HepG2 (cell line): ENCODE data around the gene CPT1A. TPM values are rescaled to one million over a fixed set of nuclear protein-coding genes. Genes with fewer than 3 reads are reported as not detected.
A peak's percentile ranks its signal among the peaks of the same experiment; 100 is the strongest.

ENCODE experiments used
- BCL6 ChIP-seq: IDR thresholded peaks from 2 replicates; pipeline ENCODE4 v1.6.1; 2016; ENCODE audit warnings: missing genetic modification reagents, missing compliant biosample characterization
- CEBPG ChIP-seq: IDR thresholded peaks from 2 replicates; pipeline ENCODE4 v1.6.1; 2016
- HIVEP1 ChIP-seq: sonication (generic); formaldehyde crosslinking; IDR thresholded peaks from 2 replicates; pipeline ENCODE4 v1.4.0; 2020; ENCODE audit warnings: mild to moderate bottlenecking, missing genetic modification reagents
- MLLT10 ChIP-seq: sonication (generic); formaldehyde crosslinking; IDR thresholded peaks from 2 replicates; pipeline ENCODE4 v1.4.0; 2020; ENCODE audit warnings: missing genetic modification reagents
- NFKBIZ ChIP-seq: IDR thresholded peaks from 2 replicates; pipeline ENCODE4 v1.6.1; 2018; ENCODE audit warnings: missing genetic modification reagents, missing compliant biosample characterization
- SOX13 ChIP-seq, 3 experiments: fragments of 450-650 bp in 1 of 3; sonication (generic) in 1 of 3; formaldehyde crosslinking in 1 of 3; IDR thresholded peaks in 2 of 3; conservative IDR thresholded peaks in 1 of 3; 2 replicates each; pipeline versions ENCODE4 v1.5.0 to v1.6.1; 2016 to 2020; ENCODE audit warnings: antibody characterized with exemption in 1 of 3, mild to moderate bottlenecking in 1 of 3, missing compliant biosample characterization in 1 of 3, missing genetic modification reagents in 1 of 3, moderate library complexity in 1 of 3
- SP1 ChIP-seq, 2 experiments: fragments of 450-650 bp in 1 of 2; sonication (generic) in 1 of 2; formaldehyde crosslinking in 1 of 2; IDR thresholded peaks; 2 replicates each; pipeline versions ENCODE4 v1.4.0 to v1.6.1; 2016 to 2020; ENCODE audit warnings: missing genetic modification reagents in 1 of 2
- SRSF1 ChIP-seq: fragments of 200-400 bp; formaldehyde crosslinking; optimal IDR thresholded peaks from 2 replicates; pipeline ENCODE3; 2017; ENCODE audit warnings: mild to moderate bottlenecking, low read depth, low read length, moderate library complexity
- ZNF18 ChIP-seq: sonication (generic); formaldehyde crosslinking; IDR thresholded peaks from 2 replicates; pipeline ENCODE4 v1.8.0; 2022; ENCODE audit warnings: mild to moderate bottlenecking, missing genetic modification reagents; ENCODE audit not compliant: insufficient replicate concordance
- ZNF205 ChIP-seq: IDR thresholded peaks from 2 replicates; pipeline ENCODE4 v1.6.1; 2018; ENCODE audit warnings: missing biosample characterization, missing genetic modification reagents
- ZNF274 ChIP-seq: sonication (generic); formaldehyde crosslinking; IDR thresholded peaks from 2 replicates; pipeline ENCODE4 v1.5.1; 2020; ENCODE audit warnings: mild to moderate bottlenecking, missing genetic modification reagents
- ZNF30 ChIP-seq: sonication (generic); formaldehyde crosslinking; IDR thresholded peaks from 2 replicates; pipeline ENCODE4 v1.5.0; 2020; ENCODE audit warnings: mild to moderate bottlenecking, missing genetic modification reagents
- ZNF430 ChIP-seq: sonication (generic); formaldehyde crosslinking; IDR thresholded peaks from 2 replicates; pipeline ENCODE4 v1.9.0; 2021; ENCODE audit warnings: mild to moderate bottlenecking, missing genetic modification reagents
- ZNF776 ChIP-seq: sonication (generic); formaldehyde crosslinking; IDR thresholded peaks from 2 replicates; pipeline ENCODE4 v1.4.0; 2020; ENCODE audit warnings: mild to moderate bottlenecking, missing genetic modification reagents
- polyA plus RNA-seq, 8 experiments: library from polyadenylated mRNA; depleted of rRNA in 3 of 8; stranded (reverse) in 7 of 8; unstranded in 1 of 8; fragments of >200 nt; fragmentation: Illumina TruSeq in 4 of 8; extraction: Trizol in 4 of 8; gene quantifications; 2 replicates each; pipeline versions ENCODE4 v1.2.1 to v1.2.3, GENCODE V29; 2011 to 2016; ENCODE audit warnings: low read depth in 4 of 8, missing spikeins in 1 of 8, mixed read lengths in 1 of 8; ENCODE audit not compliant: insufficient read depth in 1 of 8
- total RNA-seq, 5 experiments: library from RNA; depleted of rRNA; stranded (reverse); fragments of >200 nt; fragmentation: Illumina TruSeq; extraction: Trizol; gene quantifications; 2 replicates each; pipeline ENCODE4 v1.2.3, GENCODE V29; 2016; ENCODE audit warnings: low read depth in 1 of 5
- TF ChIP-seq, protein P1 (sequence below): fragments of 450-650 bp; IDR thresholded peaks from 2 replicates; pipeline ENCODE4 v1.6.1; 2016
- TF ChIP-seq, protein P2 (sequence below): sonication (generic); formaldehyde crosslinking; IDR thresholded peaks from 2 replicates; pipeline ENCODE4 v1.4.0; 2020; ENCODE audit warnings: missing genetic modification reagents; ENCODE audit errors: not compliant biosample characterization
- TF ChIP-seq, protein P3 (sequence below): sonication (generic); formaldehyde crosslinking; IDR thresholded peaks from 2 replicates; pipeline ENCODE4 v1.4.0; 2020; ENCODE audit warnings: missing genetic modification reagents, borderline replicate concordance
- TF ChIP-seq, protein P4 (sequence below): sonication (generic); formaldehyde crosslinking; IDR thresholded peaks from 2 replicates; pipeline ENCODE4 v1.8.0; 2022; ENCODE audit warnings: missing genetic modification reagents, mild to moderate bottlenecking, moderate library complexity, borderline replicate concordance

The CPT1A gene
- total and polyA plus RNA-seq, 2 of the 13 experiments (the other 11 are each of a cell fraction or from before 2014, with no cell fraction given), result 7.0 to 7.1 TPM

GRCh38 chr11:68840661-68841653, 759 bp downstream of the CPT1A start (continued):
- no peak for TF ChIP-seq SP1 (IDR thresholded peaks at IDR 0.05)
- TF ChIP-seq SP1 (CRISPR knock-in tag; IDR thresholded peaks at IDR 0.05), result no peak
- TF ChIP-seq BCL6 (CRISPR knock-in tag), result peak; percentile 91
- 0 out of 2 replicates have a peak, but pooled peaks have one; percentile 55 for TF ChIP-seq ZNF30 (CRISPR knock-in tag)
- no peak for TF ChIP-seq SOX13 (IDR thresholded peaks at IDR 0.05)
- TF ChIP-seq SOX13 (CRISPR knock-in tag; conservative IDR thresholded peaks at IDR 0.05 in 1 of 2, IDR thresholded peaks at IDR 0.05 in 1 of 2), result peak in 1 of 2 experiments; percentile 37; a peak in 1 of 4 replicates
- no peak for TF ChIP-seq MLLT10 (CRISPR knock-in tag)
- TF ChIP-seq, protein P1, sequence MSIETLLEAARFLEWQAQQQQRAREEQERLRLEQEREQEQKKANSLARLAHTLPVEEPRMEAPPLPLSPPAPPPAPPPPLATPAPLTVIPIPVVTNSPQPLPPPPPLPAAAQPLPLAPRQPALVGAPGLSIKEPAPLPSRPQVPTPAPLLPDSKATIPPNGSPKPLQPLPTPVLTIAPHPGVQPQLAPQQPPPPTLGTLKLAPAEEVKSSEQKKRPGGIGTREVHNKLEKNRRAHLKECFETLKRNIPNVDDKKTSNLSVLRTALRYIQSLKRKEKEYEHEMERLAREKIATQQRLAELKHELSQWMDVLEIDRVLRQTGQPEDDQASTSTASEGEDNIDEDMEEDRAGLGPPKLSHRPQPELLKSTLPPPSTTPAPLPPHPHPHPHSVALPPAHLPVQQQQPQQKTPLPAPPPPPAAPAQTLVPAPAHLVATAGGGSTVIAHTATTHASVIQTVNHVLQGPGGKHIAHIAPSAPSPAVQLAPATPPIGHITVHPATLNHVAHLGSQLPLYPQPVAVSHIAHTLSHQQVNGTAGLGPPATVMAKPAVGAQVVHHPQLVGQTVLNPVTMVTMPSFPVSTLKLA, result 0 out of 2 replicates have a peak, but pooled peaks have one; percentile 9
- no peak; the same call in 1 of the 2 replicates for TF ChIP-seq ZNF205 (CRISPR knock-in tag)
- TF ChIP-seq ZNF430 (CRISPR knock-in tag), result 0 out of 2 replicates have a peak, but pooled peaks have one; percentile 37
- peak; percentile 43; the same call in 1 of the 2 replicates for TF ChIP-seq HIVEP1
- TF ChIP-seq, protein P2, sequence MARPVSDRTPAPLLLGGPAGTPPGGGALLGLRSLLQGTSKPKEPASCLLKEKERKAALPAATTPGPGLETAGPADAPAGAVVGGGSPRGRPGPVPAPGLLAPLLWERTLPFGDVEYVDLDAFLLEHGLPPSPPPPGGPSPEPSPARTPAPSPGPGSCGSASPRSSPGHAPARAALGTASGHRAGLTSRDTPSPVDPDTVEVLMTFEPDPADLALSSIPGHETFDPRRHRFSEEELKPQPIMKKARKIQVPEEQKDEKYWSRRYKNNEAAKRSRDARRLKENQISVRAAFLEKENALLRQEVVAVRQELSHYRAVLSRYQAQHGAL (CRISPR knock-in tag), result no peak
- TF ChIP-seq ZNF18 (CRISPR knock-in tag), result peak; percentile 35
- TF ChIP-seq, protein P3, sequence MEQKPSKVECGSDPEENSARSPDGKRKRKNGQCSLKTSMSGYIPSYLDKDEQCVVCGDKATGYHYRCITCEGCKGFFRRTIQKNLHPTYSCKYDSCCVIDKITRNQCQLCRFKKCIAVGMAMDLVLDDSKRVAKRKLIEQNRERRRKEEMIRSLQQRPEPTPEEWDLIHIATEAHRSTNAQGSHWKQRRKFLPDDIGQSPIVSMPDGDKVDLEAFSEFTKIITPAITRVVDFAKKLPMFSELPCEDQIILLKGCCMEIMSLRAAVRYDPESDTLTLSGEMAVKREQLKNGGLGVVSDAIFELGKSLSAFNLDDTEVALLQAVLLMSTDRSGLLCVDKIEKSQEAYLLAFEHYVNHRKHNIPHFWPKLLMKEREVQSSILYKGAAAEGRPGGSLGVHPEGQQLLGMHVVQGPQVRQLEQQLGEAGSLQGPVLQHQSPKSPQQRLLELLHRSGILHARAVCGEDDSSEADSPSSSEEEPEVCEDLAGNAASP (CRISPR knock-in tag), result peak; percentile 46
- 0 out of 2 replicates have a peak, but pooled peaks have one; percentile 25 for TF ChIP-seq NFKBIZ (CRISPR knock-in tag)
- peak; percentile 45 for TF ChIP-seq SRSF1
- TF ChIP-seq ZNF776 (CRISPR knock-in tag), result no peak
- TF ChIP-seq CEBPG (CRISPR knock-in tag), result 0 out of 2 replicates have a peak, but pooled peaks have one; percentile 4
- TF ChIP-seq, protein P4, sequence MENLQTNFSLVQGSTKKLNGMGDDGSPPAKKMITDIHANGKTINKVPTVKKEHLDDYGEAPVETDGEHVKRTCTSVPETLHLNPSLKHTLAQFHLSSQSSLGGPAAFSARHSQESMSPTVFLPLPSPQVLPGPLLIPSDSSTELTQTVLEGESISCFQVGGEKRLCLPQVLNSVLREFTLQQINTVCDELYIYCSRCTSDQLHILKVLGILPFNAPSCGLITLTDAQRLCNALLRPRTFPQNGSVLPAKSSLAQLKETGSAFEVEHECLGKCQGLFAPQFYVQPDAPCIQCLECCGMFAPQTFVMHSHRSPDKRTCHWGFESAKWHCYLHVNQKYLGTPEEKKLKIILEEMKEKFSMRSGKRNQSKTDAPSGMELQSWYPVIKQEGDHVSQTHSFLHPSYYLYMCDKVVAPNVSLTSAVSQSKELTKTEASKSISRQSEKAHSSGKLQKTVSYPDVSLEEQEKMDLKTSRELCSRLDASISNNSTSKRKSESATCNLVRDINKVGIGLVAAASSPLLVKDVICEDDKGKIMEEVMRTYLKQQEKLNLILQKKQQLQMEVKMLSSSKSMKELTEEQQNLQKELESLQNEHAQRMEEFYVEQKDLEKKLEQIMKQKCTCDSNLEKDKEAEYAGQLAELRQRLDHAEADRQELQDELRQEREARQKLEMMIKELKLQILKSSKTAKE, result peak; percentile 96
- TF ChIP-seq ZNF274 (CRISPR knock-in tag), result 0 out of 2 replicates have a peak, but pooled peaks have one; percentile 22
